GM19438 (cell line): ENCODE results near the gene HS3ST2.
"Not testable (repeated sequence)": the region's sequence is repeated elsewhere in the genome, so short reads cannot be mapped to it uniquely, and the experiment has no call there.

Experiments used
- ATAC-seq: cut with Tn5 transposase; IDR thresholded peaks from one replicate; pipeline ENCODE4 v1.9.1; 2021; ENCODE audit warnings: low read depth; ENCODE audit not compliant: unreplicated experiment

Gene HS3ST2

DNA sequence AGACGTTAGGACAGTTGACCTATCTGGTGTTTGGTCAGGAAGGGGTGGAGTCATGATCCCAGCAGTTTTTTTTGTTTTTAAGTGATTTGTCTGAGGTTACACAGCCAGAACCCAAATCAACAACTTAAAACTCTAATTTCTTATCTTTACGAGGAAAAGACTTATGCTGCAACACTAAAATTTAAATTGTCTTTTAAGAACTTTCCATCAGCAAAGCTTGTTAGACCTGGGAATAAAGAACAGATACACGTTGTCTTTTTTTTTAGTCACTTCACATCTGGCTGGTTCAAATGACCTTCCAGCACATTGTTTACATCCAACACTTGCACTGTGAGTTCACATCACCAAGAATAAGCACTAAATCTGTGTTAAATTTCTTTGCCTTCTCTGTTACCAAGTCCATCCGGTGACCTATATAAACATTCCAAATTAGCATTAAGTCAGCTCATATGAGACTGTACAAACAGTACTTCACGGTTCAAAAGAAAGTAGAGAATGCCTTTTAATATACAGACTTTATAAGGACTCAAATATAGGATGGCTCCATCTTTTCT is 115.0 kb downstream of the HS3ST2 start:
- ATAC-seq = no peak

- no peak for ATAC-seq
Measured at GRCh38 chr16:22929461-22929860, 115.5 kb downstream of the HS3ST2 start.

- no peak for ATAC-seq
Measured at GRCh38 chr16:22932032-22932771, 118.2 kb downstream of the HS3ST2 start.

- ATAC-seq = no peak
Measured at GRCh38 chr16:22933173-22933572, 119.2 kb downstream of the HS3ST2 start.

GRCh38 chr16:22934786-22935185 is 120.8 kb downstream of the HS3ST2 start:
- no peak for ATAC-seq

GRCh38 chr16:22937169-22937568 is 123.2 kb downstream of the HS3ST2 start:
- no peak for ATAC-seq

DNA sequence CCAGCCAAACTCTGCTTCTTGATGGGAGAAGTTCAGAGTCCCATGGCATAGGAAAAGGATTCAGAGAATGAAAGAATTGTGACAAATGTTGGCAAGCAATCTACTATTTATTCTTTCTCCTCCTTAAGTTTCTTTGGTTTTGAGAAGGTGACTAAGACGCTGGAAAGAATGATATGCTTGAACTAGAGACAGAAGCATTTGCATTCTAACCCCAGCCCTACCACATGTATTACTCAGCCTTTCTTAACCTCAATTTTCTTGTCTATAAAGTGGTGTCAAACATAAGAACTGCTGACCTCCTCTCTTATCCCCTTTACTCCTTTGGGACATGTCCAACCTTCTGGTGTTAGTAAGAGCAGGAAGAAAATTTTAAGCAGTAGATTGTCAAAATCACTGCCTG is 124.7 kb downstream of the HS3ST2 start:
- ATAC-seq = no peak

DNA sequence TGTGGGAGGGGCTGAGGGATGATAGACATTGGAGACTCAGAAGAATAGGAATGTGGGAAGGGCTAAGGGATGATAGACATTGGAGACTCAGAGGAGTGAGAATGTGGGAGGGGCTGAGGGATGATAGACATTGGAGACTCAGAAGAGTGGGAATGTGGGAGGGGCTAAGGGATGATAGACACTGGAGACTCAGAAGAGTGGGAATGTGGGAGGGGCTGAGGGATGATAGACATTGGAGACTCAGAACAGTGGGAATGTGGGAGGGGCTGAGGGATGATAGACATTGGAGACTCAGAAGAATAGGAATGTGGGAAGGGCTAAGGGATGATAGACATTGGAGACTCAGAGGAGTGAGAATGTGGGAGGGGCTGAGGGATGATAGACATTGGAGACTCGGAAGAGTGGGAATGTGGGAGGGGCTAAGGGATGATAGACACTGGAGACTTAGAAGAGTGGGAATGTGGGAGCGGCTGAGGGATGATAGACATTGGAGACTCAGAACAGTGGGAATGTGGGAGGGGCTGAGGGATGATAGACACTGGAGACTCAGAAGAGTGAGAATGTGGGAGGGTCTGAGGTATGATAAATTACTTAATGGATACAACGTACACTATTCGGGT is 125.9 kb downstream of the HS3ST2 start:
- not testable (repeated sequence) for ATAC-seq

DNA sequence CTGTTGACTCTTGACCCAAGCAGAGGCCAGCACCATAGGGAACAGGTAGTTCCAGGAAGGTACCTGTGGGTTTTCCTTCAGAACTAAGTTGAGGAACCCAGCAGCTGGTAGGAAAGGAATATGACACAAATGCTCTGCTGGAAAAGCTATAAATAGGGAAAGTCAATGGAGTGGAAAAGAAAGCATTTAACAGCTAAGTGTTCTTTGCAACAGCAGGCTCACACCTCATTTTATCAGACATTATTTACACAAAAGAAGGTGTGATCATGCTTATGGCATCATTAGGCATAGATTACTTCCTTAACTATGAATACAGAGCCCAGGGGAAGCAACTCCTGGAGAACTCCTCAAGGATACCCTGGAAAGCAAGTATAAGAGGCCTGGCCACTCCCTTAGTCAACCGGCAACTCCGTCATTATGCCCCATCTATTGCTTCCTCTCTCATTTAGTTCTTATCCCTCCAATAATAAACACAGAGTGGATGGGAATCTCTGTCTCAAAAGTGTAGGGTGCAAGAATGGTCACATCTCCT is 128.1 kb downstream of the HS3ST2 start:
- no peak for ATAC-seq

- ATAC-seq = no peak
Measured at GRCh38 chr16:22942811-22943210, 128.8 kb downstream of the HS3ST2 start.

DNA sequence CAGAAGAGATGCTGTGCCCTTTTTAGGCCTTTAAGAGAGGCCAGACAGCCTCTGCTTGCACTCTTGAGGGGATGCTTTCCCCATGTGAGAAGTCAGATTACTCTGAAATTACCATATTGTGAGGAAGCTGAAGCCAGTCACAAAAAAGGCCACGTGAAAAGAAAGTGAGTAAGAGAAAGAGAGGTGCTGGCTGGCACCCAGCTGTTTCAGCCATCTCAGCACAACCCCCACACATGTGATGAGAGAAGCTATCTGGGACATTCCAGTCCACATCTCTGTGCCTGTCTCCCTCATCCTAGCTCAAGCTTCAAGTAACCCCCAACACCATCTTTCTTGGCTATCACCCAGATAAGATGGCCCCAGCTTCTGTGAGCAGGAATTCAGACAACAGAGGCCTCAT is 131.4 kb downstream of the HS3ST2 start:
- ATAC-seq = no peak

DNA sequence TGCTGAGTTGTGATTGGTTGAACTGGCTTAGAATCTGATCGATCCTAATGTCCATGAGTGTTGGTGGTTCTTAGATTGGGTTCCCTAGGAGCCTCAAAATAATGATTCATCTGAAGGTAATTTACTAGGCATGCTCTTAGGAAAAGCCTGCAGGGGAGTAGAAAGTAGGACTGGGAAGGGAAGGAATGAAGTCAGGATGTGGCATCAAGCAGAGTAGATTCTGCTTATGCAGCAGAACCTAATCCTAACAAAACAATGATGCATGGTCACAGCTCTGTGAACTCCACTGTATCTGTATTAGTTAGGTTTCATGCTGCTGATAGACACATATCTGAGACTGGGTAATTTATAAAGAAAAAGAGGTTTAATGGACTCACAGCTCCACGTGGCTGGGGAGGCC is 132.5 kb downstream of the HS3ST2 start:
- ATAC-seq = no peak

DNA sequence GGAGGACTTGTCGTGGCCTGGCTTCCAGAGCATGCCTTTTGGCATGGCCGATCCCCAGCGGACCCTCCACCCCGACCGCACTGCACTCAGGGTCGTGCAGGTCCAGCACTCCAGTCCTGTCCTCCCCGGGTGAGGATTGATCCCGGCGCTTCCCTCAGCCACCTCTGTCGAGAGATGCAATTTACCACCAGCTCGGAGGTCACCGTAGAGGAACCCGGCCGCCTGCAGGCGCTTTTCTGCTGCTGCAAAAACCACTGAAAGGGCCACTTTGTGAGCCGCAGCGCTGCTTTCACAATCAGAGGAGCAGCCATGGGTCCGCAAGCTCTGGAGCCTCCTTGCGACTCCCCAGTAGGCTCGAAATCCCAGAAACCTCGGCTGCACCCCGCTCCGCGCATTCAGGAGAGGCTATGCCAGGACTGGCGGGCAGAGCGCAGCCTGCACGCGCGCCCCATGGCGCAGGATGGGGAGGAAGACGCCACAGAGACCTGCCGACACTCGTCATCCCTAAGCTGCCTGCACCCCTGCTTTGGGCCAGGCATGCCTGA is 134.2 kb downstream of the HS3ST2 start:
- no peak for ATAC-seq

DNA sequence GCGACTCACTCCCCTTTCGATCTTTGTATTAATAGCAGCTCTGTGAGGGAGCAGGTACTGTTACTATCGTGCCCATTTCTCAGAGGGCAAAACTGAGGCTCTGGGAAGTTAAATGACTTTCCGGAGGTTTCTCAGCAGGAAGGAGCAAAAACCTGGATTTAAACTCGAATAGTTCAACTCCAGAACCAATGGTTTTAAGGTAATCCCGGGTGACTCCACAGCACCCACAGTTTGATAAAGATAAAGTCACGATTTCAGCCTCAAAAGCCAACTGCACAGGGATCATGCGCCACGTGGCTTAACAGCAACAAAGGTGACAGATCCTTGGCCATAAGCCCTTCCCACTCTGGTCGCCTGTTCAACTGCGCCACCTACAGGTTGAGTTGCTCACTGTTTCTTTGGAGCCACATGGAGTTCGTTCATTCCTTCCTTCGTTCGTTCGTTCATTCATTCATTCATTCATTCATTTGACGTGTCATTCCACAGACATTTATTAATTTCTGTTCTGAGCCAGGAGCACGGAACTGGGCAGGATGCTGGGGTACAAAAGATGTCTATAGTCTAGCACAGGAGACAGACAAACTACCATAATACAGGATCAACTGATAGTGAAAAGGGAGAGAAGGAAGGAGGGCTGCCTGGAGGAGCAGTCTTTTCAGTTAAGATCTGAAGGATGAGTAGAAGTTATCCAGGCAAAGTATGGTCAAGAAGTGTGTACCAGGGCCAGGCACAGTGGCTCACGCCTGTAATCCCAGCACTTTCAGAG is 134.8 kb downstream of the HS3ST2 start:
- ATAC-seq = no peak

- no peak for ATAC-seq
Measured at GRCh38 chr16:22955461-22956070, 141.6 kb downstream of the HS3ST2 start.

DNA sequence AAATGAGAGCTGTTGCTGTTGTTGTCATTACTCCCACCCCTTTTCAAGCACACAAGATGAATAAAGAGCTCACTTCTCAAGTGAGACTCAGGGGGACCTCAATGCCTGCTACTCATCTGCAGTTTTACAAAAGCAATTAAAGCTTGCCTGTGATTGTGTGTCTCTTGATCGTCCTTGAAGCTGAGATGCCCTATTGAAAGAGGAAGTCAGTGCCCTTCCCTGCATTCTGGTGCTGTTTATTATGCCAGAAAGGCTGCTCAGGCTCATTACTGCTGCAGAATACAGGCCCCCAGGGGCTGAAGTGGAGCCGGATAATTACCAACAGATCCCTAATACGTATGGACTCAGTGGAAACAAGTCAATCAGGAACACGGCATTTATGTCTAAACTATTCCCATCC is 147.2 kb downstream of the HS3ST2 start:
- ATAC-seq = no peak

DNA sequence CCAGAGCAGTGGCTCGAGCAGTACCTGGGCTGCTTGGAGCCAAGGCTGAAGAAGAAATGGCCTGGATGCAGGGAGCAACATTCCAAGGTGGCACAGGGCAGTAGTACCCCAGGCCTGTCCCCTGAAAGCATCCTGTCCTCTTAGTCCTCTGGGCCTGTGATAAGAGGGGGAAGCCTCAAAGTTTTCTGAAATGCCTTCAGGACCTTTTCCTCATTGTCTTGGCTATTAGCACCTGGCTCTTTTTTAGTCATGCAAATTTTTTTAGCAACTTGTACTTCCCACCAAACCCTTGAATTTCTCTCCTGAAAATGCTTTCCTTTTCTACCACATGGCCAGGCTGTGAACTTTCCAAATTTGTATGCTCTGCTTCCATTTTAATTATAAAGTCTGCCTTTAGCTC is 148.9 kb downstream of the HS3ST2 start:
- ATAC-seq = no peak
